PC-9 (cell line): ENCODE data around the gene PCMTD2. TPM values are rescaled to one million over a fixed set of nuclear protein-coding genes. Genes with fewer than 3 reads are reported as not detected.
"Not testable (repeated sequence)": the region's sequence is repeated elsewhere in the genome, so short reads cannot be mapped to it uniquely, and the experiment has no call there.

Experiments
- BruUV-seq: library from RNA; stranded (reverse); fragments of 400-500 nt; replicated peaks from 2 replicates; lab custom pipeline; 2021; lab: Mats Ljungman, UMichigan
- CTCF ChIA-PET: fragments of 300-600 bp; sonication (Branson Sonifier 250); formaldehyde crosslinking; loops from one replicate; lab custom pipeline; 2022; ENCODE audit warnings: antibody characterized with exemption; lab: Charles Lee
- POLR2A ChIA-PET: fragments of 300-600 bp; sonication (Branson Sonifier 250); formaldehyde crosslinking; loops from one replicate; lab custom pipeline; 2022; ENCODE audit warnings: antibody characterized with exemption; ENCODE audit not compliant: unreplicated experiment; lab: Charles Lee
- DNase-seq, 2 experiments: peaks; one replicate each; pipeline versions ENCODE4 v3.0.0 to v3.0.0-alpha.2; 2015 to 2022; ENCODE audit warnings: mixed read lengths in 1 of 2
- H2AFZ ChIP-seq: fragments of 200-600 bp; sonication (generic); 2 replicates; pipeline ENCODE4 v1.8.1; 2017; ENCODE audit warnings: antibody characterized with exemption
- H3F3A ChIP-seq: fragments of 200-600 bp; sonication (generic); 2 replicates; pipeline ENCODE4 v1.8.1; 2017; ENCODE audit warnings: antibody characterized with exemption, mild to moderate bottlenecking, low read depth; ENCODE audit not compliant: insufficient read depth
- H3K27ac ChIP-seq: fragments of 200-600 bp; sonication (generic); 2 replicates; pipeline ENCODE4 v1.6.1; 2016; ENCODE audit warnings: mixed run types
- H3K27me3 ChIP-seq: fragments of 200-600 bp; sonication (generic); 2 replicates; pipeline ENCODE4 v1.6.1; 2016; ENCODE audit warnings: low read depth, mixed run types; ENCODE audit not compliant: insufficient read depth
- H3K36me3 ChIP-seq: fragments of 200-600 bp; sonication (generic); 2 replicates; pipeline ENCODE4 v1.6.1; 2016; ENCODE audit warnings: low read depth, mixed run types
- H3K4me1 ChIP-seq: fragments of 200-600 bp; sonication (generic); replicated peaks from 2 replicates; pipeline ENCODE4 v1.6.1; 2016; ENCODE audit warnings: mixed run types; ENCODE audit not compliant: insufficient read depth
- H3K4me2 ChIP-seq: fragments of 200-600 bp; sonication (generic); 2 replicates; pipeline ENCODE4 v1.6.1; 2017; ENCODE audit warnings: mixed run types
- H3K4me3 ChIP-seq: fragments of 200-600 bp; sonication (generic); 2 replicates; pipeline ENCODE4 v1.6.1; 2016; ENCODE audit warnings: mixed run types
- H3K79me2 ChIP-seq: fragments of 200-600 bp; sonication (generic); 2 replicates; pipeline ENCODE4 v1.6.1; 2017; ENCODE audit warnings: low read depth, mixed run types
- H3K9me2 ChIP-seq: fragments of 200-600 bp; sonication (generic); 2 replicates; pipeline ENCODE4 v1.8.1; 2017; ENCODE audit warnings: mild to moderate bottlenecking; ENCODE audit not compliant: insufficient read depth
- H3K9me3 ChIP-seq: fragments of 200-600 bp; sonication (generic); 2 replicates; pipeline ENCODE4 v1.8.1; 2016; ENCODE audit warnings: low read depth; ENCODE audit not compliant: insufficient read depth
- H4K20me1 ChIP-seq: fragments of 200-600 bp; sonication (generic); 2 replicates; pipeline ENCODE4 v1.8.1; 2017; ENCODE audit not compliant: insufficient read depth
- intact Hi-C: fragments of 100-400 bp; cut with micrococcal nuclease; formaldehyde crosslinking; loops from one replicate; pipeline ENCODE4 v1.10.0; 2022; ENCODE audit not compliant: unreplicated experiment
- total RNA-seq: library from RNA; stranded (reverse); gene quantifications from 2 replicates; pipeline ENCODE4 v1.2.3, GENCODE V29; 2021

Gene PCMTD2
- total RNA-seq, 1 experiment from 2014 or later, result 86.5 TPM

DNA sequence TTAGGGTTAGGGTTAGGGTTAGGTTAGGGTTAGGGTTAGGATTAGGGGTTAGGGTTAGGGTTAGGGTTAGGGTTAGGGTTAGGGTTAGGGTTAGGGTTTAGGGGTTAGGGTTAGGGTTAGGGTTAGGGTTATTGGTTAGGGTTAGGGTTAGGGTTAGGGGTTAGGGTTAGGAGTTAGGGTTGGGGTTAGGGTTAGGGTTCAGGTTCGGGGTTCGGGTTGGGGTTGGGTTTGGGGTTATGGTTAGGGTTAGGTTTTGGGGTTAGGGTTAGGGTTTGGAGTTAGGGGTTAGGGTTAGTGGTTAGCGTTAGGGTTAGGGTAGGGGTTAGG is 31.7 kb downstream of the PCMTD2 start:
- intact Hi-C loops, BruUV-seq, H3K4me1 ChIP-seq, POLR2A ChIA-PET, H3K4me3 ChIP-seq, CTCF ChIA-PET, H3K36me3 ChIP-seq, H3K27ac ChIP-seq, H3K9me2 ChIP-seq, H2AFZ ChIP-seq, H3K9me3 ChIP-seq, DNase-seq, H4K20me1 ChIP-seq, H3K4me2 ChIP-seq, H3K79me2 ChIP-seq: not testable (repeated sequence)
- Histone ChIP-seq H3F3A (0 out of 2 replicates have a peak, but pooled peaks cover 16% of the 10 kb centered on the region), H3K27me3 (peaks cover 11% of the 10 kb centered on the region; the same call in 1 of the 2 replicates)

DNA sequence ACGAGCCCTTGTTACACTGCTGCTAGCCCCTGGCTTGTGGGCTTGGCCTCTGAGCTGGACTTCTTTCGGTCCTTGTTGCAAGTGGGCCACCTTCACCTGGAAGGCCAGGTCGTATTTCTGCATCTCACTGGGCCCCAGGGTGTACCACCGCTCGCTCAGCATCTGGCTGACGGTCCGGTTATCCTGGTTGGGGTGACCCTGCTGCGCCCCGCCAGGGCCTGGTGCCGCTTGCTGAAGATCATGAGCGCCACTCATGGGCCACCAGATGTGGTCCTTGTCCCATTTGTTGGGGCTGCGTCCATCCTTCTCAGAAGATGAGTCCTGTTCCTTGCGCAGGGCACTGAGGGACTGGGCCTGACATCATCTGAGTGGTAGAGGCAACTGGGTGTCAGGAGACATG is 36.6 kb downstream of the PCMTD2 start:
- BruUV-seq, H3K9me2 ChIP-seq, H3K4me3 ChIP-seq, H2AFZ ChIP-seq, CTCF ChIA-PET, H3K27ac ChIP-seq, H3K9me3 ChIP-seq, POLR2A ChIA-PET, H3K4me2 ChIP-seq, DNase-seq, intact Hi-C loops, H3K4me1 ChIP-seq, H3K36me3 ChIP-seq, H3F3A ChIP-seq, H4K20me1 ChIP-seq, H3K79me2 ChIP-seq, H3K27me3 ChIP-seq: not testable (repeated sequence)

DNA sequence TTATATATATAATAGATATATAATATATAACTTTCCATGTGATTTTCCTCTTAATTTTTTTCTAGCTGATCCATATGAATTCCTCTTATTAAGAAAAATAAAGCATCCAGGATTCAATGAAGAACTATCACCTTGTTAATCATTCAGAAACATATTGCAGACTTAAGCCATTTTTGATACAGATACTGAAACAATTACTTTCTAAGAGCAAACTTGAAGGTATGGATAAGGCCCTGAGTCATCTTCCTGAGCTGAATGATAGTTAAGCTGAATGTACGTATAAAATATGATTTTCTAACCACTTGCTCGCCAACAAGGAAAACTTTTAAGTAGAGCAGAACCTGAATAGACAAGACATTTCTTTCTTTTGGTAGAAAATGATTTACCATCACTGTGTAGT is 47.5 kb downstream of the PCMTD2 start:
- H3K9me2 ChIP-seq, POLR2A ChIA-PET, H4K20me1 ChIP-seq, DNase-seq, H3K79me2 ChIP-seq, H3K4me2 ChIP-seq, intact Hi-C loops, H3K9me3 ChIP-seq, H3K36me3 ChIP-seq, H3K4me3 ChIP-seq, H3K4me1 ChIP-seq, H3K27me3 ChIP-seq, H3F3A ChIP-seq, H3K27ac ChIP-seq, H2AFZ ChIP-seq, BruUV-seq, CTCF ChIA-PET: not testable (repeated sequence)

DNA sequence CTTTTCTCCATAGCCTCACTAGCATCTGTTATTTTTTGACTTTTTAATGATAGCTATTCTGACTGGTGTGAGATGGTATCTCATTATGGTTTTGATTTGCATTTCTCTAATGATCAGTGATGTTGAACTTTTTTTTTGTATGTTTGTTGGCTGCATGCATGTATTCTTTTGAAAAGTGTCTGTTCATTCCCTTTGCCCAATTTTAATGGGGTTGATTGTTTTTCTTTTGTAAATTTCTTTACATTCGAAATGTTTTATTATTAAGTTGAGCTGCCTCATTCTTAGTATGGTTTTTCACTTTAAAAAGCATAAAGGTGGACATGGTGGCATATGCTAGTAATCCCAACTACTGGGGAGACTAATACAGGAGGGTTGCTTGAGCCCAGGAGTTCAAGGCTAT is 58.2 kb downstream of the PCMTD2 start:
- POLR2A ChIA-PET, BruUV-seq, CTCF ChIA-PET: not testable (repeated sequence)

DNA sequence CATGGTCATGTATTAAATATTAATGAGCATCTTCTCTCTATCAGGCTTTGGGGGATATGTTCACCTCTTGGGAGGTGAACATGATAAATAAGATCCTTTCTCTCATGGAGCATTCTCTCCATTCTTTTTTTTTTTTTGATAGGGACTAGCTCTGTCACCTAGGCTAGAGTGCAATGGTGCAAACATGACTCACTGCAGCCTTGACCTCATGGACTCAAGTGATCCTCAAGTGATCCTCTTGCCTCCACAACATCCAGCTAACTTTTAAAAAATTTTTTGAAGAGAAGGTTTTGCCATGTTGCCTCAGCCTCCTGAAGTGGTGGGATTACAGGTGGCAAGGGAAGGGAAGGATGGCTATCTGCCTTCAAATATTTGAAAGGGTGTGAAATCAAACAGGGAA is 59.8 kb downstream of the PCMTD2 start:
- BruUV-seq, H3K79me2 ChIP-seq, H3K4me1 ChIP-seq, H3F3A ChIP-seq, H3K36me3 ChIP-seq, H3K4me3 ChIP-seq, POLR2A ChIA-PET, H3K9me3 ChIP-seq, H3K27ac ChIP-seq, H4K20me1 ChIP-seq, H3K4me2 ChIP-seq, CTCF ChIA-PET, H2AFZ ChIP-seq, intact Hi-C loops, H3K9me2 ChIP-seq, DNase-seq: not testable (repeated sequence)
- peaks cover 20% of the 10 kb centered on the region for H3K27me3 ChIP-seq

More for the DNA sequence above, 58.2 kb downstream of the PCMTD2 start:
- H3K9me3 ChIP-seq, H3K4me3 ChIP-seq, DNase-seq, H3K9me2 ChIP-seq, H2AFZ ChIP-seq, H3K79me2 ChIP-seq, H3F3A ChIP-seq, H3K4me1 ChIP-seq, H3K27ac ChIP-seq, H3K4me2 ChIP-seq, H4K20me1 ChIP-seq, intact Hi-C loops, H3K36me3 ChIP-seq: not testable (repeated sequence)
- peaks cover 14% of the 10 kb centered on the region for H3K27me3 ChIP-seq

DNA sequence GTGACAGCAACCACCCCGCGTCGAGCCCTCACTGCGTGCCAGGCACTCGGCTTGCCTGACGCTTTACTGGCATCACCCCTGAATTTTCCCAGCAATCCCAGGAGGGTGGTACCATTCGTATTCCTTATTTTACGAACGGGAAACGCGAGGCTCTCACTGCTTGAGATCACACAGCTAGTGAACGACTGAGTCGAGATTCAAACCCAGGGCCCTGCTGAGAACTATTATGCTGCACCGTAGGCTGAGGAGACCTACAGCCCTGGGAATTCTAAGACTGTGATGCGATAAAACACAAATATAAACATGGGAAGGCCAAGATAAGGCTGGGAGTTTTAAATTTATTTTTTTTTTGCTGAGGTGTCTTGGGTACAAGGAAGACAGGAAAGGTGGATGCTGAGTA is 60.3 kb downstream of the PCMTD2 start:
- H3K27ac ChIP-seq, H3K4me2 ChIP-seq, DNase-seq, H3F3A ChIP-seq, H2AFZ ChIP-seq, H3K79me2 ChIP-seq, CTCF ChIA-PET, H3K4me1 ChIP-seq, BruUV-seq, H4K20me1 ChIP-seq, H3K9me3 ChIP-seq, intact Hi-C loops, H3K4me3 ChIP-seq, H3K36me3 ChIP-seq, H3K9me2 ChIP-seq, POLR2A ChIA-PET: not testable (repeated sequence)
- H3K27me3 ChIP-seq, result peaks cover 20% of the 10 kb centered on the region

DNA sequence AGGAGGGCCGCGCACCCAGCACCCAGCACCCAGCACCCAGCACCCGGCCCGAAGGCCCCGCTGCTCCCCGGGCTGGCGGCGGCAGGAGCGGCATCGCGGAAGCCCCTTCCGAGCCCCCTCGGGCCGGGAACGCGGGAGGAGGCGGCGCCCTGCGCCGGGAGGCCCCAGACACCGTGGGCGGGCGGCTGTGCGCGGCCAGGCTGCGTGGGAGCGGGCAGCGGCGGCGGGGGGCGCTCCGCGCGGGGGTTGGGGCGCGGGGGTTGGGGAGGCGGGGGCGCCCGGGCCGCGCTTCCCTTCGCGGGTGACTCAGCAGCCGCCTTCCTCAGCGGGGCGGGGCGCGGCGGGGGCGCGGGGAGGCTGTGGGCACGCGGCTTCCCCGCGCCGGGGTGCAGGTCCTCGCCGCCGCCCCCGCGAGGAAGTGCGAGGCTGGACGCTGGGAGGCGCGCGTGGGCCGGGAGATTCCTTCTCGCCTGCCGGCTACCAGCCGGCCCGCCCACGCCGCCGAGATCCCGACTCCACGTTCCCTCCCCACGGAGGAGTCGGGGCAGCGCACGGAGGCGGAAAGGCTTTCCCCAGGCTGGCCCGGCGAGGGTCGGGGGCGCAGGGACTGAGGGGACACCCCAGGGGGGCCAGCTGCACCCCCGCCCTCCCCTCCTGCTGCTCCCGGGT is 61.0 kb downstream of the PCMTD2 start:
- H3K9me3 ChIP-seq, POLR2A ChIA-PET, intact Hi-C loops, DNase-seq, H3K4me3 ChIP-seq, H4K20me1 ChIP-seq, H3K9me2 ChIP-seq, H3K36me3 ChIP-seq, H3K79me2 ChIP-seq, H3K27ac ChIP-seq, H3K4me2 ChIP-seq, H2AFZ ChIP-seq, H3K4me1 ChIP-seq, BruUV-seq, H3F3A ChIP-seq, CTCF ChIA-PET: not testable (repeated sequence)
- H3K27me3 ChIP-seq, result peaks cover 20% of the 10 kb centered on the region
